Prostate gland (tissue), 2 donors: ENCODE measurements around the gene ST14. TPM values are rescaled to one million over a fixed set of nuclear protein-coding genes. Genes with fewer than 3 reads are reported as not detected.
"Not testable (repeated sequence)": the region's sequence is repeated elsewhere in the genome, so short reads cannot be mapped to it uniquely, and the experiment has no call there.

Source experiments
- DNase-seq: peaks from one replicate; pipeline ENCODE4 v3.0.0-alpha.2; 2019; ENCODE audit warnings: low spot score
- H3K27ac ChIP-seq, 2 donors: fragments of 200-600 bp; sonication (generic); 2 replicates each; pipeline ENCODE4 v1.5.1; 2017 to 2019
- H3K27me3 ChIP-seq: fragments of 200-600 bp; sonication (generic); replicated peaks from 2 replicates; pipeline ENCODE4 v1.5.1; 2019; ENCODE audit not compliant: insufficient read depth
- H3K36me3 ChIP-seq, 2 donors: fragments of 200-600 bp; sonication (generic); 1 replicate in 1 of 2; 2 replicates in 1 of 2; pipeline versions ENCODE4 v1.5.1 to v1.8.1; 2017 to 2019
- H3K4me1 ChIP-seq: fragments of 200-600 bp; sonication (generic); replicated peaks from 2 replicates; pipeline ENCODE4 v1.5.1; 2019
- H3K4me3 ChIP-seq, 2 donors: fragments of 200-600 bp; sonication (generic); 2 replicates each; pipeline ENCODE4 v1.5.1; 2017 to 2019
- H3K9me3 ChIP-seq: fragments of 200-600 bp; sonication (generic); 2 replicates; pipeline ENCODE4 v1.5.1; 2017
- CTCF ChIP-seq, 4 experiments: fragments of 200-600 bp in 2 of 4; fragments of 450-650 bp in 2 of 4; sonication (generic) in 2 of 4; IDR thresholded peaks; 1 replicate in 3 of 4; 2 replicates in 1 of 4; pipeline ENCODE4 v1.5.1; 2016 to 2019; ENCODE audit warnings: antibody characterized with exemption in 4 of 4, mild to moderate bottlenecking in 2 of 4, moderate library complexity in 2 of 4
- POLR2A ChIP-seq: fragments of 450-650 bp; IDR thresholded peaks from one replicate; pipeline ENCODE4 v1.6.1; 2016; ENCODE audit warnings: antibody characterized with exemption, mild to moderate bottlenecking
- POLR2AphosphoS5 ChIP-seq: sonication (generic); formaldehyde crosslinking; IDR thresholded peaks from one replicate; pipeline ENCODE4 v1.6.1; 2017; ENCODE audit warnings: antibody characterized with exemption
- WGBS: methylation state at CpG from one replicate; pipeline ENCODE4 v1.1.5; 2018; 5-methylcytosine and 5-hydroxymethylcytosine counted together
- intact Hi-C: fragments of 100-400 bp; cut with DNase I; formaldehyde crosslinking; loops from one replicate; pipeline ENCODE4 v1.14.2; 2022
- total RNA-seq, 2 donors: library from RNA; depleted of rRNA; stranded (reverse); fragments of >200 nt; gene quantifications; one replicate each; pipeline ENCODE4 v1.1.0, GENCODE V29; 2016

ST14 gene
- total RNA-seq, 2 donors from 2014 or later, result 39.8 to 114 TPM

- WGBS, result 77% methylated on average over 12 of the region's 12 CpGs
- Histone ChIP-seq H3K27ac (no peak overlapping the region), H3K36me3 (no peaks in the 10 kb centered on the region), H3K9me3 (no peaks in the 10 kb centered on the region), H3K4me1 (no peaks in the 10 kb centered on the region), H3K27me3 (no peaks in the 10 kb centered on the region), H3K4me3 (no peak overlapping the region)
- TF ChIP-seq POLR2AphosphoS5, result no peak
- no peak for TF ChIP-seq CTCF (IDR thresholded peaks at IDR 0.05)
- TF ChIP-seq POLR2A, result no peak
- no peak for DNase-seq
- intact Hi-C loops, result no loop called here
These were observed 63.8 kb downstream of the ST14 start for GRCh38 chr11:130223291-130223971.

- Histone ChIP-seq H3K36me3 (no peaks in the 10 kb centered on the region), H3K27me3 (no peaks in the 10 kb centered on the region), H3K27ac (no peak overlapping the region), H3K4me3 (no peak overlapping the region), H3K9me3 (no peaks in the 10 kb centered on the region), H3K4me1 (no peaks in the 10 kb centered on the region)
- TF ChIP-seq POLR2AphosphoS5 (no peak), POLR2A (no peak)
- no peak for DNase-seq
- 96% methylated on average over 4 of the region's 4 CpGs for WGBS
- intact Hi-C loops, result no loop called here
These were observed 67.8 kb downstream of the ST14 start for GRCh38 chr11:130227373-130227772.

- DNase-seq, H3K27me3 ChIP-seq, H3K4me1 ChIP-seq, H3K27ac ChIP-seq, H3K4me3 ChIP-seq, intact Hi-C loops, H3K36me3 ChIP-seq, H3K9me3 ChIP-seq: not testable (repeated sequence)
These were observed 73.9 kb downstream of the ST14 start for GRCh38 chr11:130233486-130233885.

- 86% methylated on average over 3 of the region's 3 CpGs for WGBS
- H3K27ac ChIP-seq, H3K36me3 ChIP-seq, DNase-seq, intact Hi-C loops, H3K9me3 ChIP-seq, H3K4me3 ChIP-seq, H3K27me3 ChIP-seq, H3K4me1 ChIP-seq: not testable (repeated sequence)
These were observed 74.3 kb downstream of the ST14 start for GRCh38 chr11:130233888-130234287.

- no peak for DNase-seq
- TF ChIP-seq POLR2A, result no peak
- TF ChIP-seq CTCF (IDR thresholded peaks at IDR 0.05), result no peak
- TF ChIP-seq POLR2AphosphoS5, result no peak
- Histone ChIP-seq H3K36me3 (peaks cover 0 to 6% of the 10 kb centered on the region in 2 donors), H3K9me3 (no peaks in the 10 kb centered on the region), H3K4me3 (no peak overlapping the region), H3K27me3 (no peaks in the 10 kb centered on the region), H3K4me1 (no peaks in the 10 kb centered on the region), H3K27ac (no peak overlapping the region)
- intact Hi-C loops, result no loop called here
These were observed 74.7 kb downstream of the ST14 start for GRCh38 chr11:130234315-130234714.

GRCh38 chr11:130237282-130238006 is 77.9 kb downstream of the ST14 start:
- H3K4me3 ChIP-seq, result no peak overlapping the region
- no peak overlapping the region for H3K27ac ChIP-seq
- WGBS, result 89% methylated on average over 6 of the region's 6 CpGs
- no peaks in the 10 kb centered on the region for H3K9me3 ChIP-seq
- H3K27me3 ChIP-seq, result no peaks in the 10 kb centered on the region
- DNase-seq, result no peak
- peaks cover 0 to 6% of the 10 kb centered on the region in 2 donors for H3K36me3 ChIP-seq
- no peaks in the 10 kb centered on the region for H3K4me1 ChIP-seq
- intact Hi-C loops, result no loop called here
- no peak for TF ChIP-seq POLR2AphosphoS5
- no peak for TF ChIP-seq CTCF (IDR thresholded peaks at IDR 0.05)
- TF ChIP-seq POLR2A, result no peak
